GM11168 (cell line): ENCODE results near the gene IFI44.

Experiments used
- in situ Hi-C: fragments of 300-500 bp; cut with MboI; formaldehyde crosslinking; loops from one replicate; pipeline ENCODE4 v1.12.0; 2022; ENCODE audit warnings: low sequenced_read_pairs; ENCODE audit not compliant: unreplicated experiment

Gene IFI44

GRCh38 chr1:78649628-78650027 is at the start of gene IFI44:
TSS of gene IFI44 (plus strand) at chr1:78649831. CDS start at chr1:78650196, 365 bp downstream.
- in situ Hi-C loops: no loop called here

GRCh38 chr1:78601068-78601467 is 48.6 kb upstream of the IFI44 start:
- in situ Hi-C loops: loop anchor here (10.0 kb wide), 1 partner anchor 466 kb away; no protein-coding TSS in a partner anchor

DNA sequence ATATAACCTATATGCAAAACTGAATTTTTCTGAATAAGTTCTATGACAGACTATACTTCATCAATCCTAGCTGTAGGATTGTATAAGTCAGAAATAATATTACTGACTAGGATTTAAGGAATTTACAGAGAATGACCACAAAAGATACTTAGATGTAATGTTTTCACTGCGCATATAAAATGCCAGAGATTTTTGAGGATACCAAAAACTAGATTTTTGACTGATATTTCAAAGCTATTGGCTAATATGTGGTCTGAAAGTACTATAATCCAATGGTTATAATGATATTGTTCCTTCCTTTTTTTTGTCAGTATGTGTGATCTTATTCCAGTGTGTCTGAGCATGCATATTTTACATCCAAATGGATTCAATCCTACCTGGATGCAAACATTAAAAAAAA is 46.4 kb upstream of the IFI44 start:
- in situ Hi-C loops: loop anchor here (10.0 kb wide), 1 partner anchor 468 kb away; no protein-coding TSS in a partner anchor

DNA sequence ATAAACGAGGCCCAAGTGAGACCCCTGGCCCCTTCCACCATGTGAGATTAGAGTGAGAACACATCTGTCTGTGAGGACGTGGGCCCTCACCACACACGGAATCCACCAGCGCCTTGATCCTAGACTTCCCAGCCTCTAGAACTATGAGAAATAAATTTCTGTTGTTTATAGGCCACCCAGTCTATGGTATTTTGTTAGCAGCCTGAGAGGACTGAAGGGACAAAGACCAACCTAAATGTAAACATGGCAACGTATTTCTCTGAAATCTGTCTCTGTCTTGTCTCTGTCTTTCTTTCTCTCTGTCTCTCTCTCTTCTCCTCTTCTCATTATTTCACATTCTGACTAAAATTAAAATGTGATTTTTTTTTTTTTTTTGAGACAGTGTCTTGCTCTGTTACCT is 45.0 kb upstream of the IFI44 start:
- in situ Hi-C loops: loop anchor here (10.0 kb wide), 1 partner anchor 470 kb away; no protein-coding TSS in a partner anchor

GRCh38 chr1:78606274-78606673 is 43.4 kb upstream of the IFI44 start:
- in situ Hi-C loops: loop anchor here (10.0 kb wide), 1 partner anchor 471 kb away; no protein-coding TSS in a partner anchor

DNA sequence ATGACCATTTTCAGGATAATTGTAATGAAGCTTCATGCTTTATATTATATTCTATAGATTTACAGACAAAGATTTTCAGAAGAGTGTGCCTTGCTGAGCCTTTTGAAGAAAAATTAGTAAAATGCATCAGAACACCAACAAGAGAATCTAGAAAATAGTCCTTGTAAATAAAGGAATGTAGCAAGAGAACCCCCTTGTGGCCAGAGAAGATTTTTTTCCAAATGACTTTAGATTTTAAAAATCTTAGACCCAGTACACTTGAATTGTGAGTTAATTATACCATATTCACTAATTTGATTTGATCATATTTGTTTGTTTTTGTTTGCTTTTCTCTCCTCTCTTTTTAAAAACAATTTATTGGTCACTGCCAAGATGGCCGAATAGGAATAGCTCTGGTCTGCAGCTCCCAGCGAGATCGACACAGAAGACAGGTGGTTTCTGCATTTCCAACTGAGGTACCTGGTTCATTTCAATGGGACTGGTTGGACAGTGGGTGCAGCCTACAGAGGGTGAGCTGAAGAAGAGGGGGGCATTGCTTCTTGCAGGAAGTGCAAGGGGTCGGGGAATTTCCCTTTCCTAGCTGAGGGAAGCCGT is 42.2 kb upstream of the IFI44 start:
- in situ Hi-C loops: loop anchor here (10.0 kb wide), 1 partner anchor 473 kb away; no protein-coding TSS in a partner anchor

DNA sequence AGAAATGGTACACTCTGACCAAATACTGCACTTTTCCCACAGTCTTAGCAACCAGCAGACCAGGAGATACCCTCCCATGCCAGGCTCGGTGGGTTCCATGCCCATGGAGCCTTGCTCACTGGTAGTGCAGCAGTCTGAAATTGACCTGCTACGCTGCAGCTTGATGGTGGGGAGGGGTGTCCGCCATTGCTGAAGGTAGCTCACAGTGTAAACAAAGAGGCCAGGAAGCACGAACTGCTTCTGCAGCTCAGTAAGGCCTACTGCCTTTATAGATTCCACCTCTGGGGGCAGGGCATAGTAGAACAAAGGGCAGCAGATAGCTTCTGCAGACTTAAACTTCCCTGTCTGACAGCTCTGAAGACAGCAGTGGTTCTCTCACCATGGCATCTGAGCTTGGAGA is 41.7 kb upstream of the IFI44 start:
- in situ Hi-C loops: loop anchor here (10.0 kb wide), 1 partner anchor 473 kb away; no protein-coding TSS in a partner anchor

DNA sequence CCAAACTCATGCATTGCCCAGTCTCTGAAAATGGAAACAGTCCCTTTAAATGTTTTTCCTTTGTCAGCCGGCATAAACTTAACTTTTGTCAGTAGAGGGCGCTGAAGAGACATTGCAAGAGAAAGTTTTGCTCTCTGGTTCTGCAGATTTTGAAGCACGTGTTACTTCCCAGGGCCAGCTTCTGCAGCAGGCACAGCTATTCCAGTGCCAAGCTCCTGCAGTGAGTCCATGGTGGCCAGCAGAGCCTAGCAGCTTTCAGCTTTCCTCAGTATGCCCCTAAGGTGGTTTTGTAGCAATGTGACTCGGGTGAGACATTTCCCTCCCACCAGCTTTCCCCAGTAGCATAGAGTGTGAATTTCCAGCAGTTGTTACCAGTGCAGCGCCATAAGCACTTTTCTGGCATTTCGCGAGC is 32.0 kb upstream of the IFI44 start:
- in situ Hi-C loops: no loop called here

GRCh38 chr1:78619032-78619431 is 30.6 kb upstream of the IFI44 start:
- in situ Hi-C loops: no loop called here

DNA sequence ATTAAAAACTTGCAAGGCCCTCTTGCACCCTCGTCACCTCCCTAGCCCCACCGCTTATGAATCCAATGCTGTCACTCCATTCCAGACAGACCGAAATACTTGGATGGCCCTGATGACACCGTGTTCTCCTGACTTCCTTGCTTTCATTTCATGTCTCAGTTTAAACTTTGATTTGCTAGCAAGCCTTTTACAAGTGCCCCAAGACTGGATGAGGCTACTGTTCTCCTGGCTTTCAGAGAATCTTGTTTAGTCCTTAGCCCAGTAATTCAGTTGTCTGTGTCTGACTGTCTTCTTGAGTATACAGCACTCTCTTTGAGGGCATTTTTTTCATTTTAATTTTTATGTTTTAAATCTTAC is 30.2 kb upstream of the IFI44 start:
- in situ Hi-C loops: no loop called here

DNA sequence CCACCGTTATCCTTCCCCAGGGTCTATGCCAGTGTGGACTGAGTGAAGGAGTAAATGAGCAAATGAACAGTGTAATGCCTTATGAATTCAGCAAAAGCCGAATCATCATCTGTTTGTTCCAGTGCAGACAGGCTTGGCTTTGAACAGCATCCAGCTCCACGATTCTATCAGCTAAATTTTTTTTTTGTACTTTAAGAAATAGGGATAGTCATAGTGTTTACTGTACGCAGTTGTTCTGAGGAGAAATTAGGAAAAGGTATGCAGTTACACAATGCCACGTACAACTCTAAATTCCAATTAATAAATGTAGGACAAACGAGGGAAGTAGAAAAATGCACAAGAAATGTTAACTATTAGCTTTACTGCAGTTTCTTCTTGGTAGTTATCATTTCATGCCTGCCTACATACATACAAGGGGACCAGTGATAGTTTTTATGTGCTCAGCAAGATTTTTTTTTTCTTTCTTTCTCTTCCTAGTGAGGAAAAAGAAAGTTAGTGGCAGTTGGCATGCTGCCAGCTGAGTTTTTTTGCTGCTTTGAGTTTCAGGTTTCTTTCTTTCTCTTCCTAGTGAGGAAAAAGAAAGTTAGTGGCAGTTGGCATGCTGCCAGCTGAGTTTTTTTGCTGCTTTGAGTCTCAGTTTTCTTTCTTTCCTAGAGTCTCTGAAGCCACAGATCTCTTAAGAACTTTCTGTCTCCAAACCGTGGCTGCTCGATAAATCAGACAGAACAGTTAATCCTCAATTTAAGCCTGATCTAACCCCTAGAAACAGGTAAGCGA is 29.6 kb upstream of the IFI44 start, which contains the start of gene IFI44L:
TSS of gene IFI44L (plus strand) at position 646 of the 777 bp plus-strand sequence. CDS start 7,468 bp downstream, outside the sequence.
- in situ Hi-C loops: loop anchor here (5.0 kb wide), 1 partner anchor 37 kb away; no protein-coding TSS in a partner anchor

- in situ Hi-C loops: loop anchor here (5.0 kb wide), 1 partner anchor 37 kb away; no protein-coding TSS in a partner anchor
Observed at GRCh38 chr1:78620666-78621065, 29.0 kb upstream of the IFI44 start.

- in situ Hi-C loops: loop anchor here (5.0 kb wide), 1 partner anchor 35 kb away; no protein-coding TSS in a partner anchor
Observed at GRCh38 chr1:78622548-78622947, 27.1 kb upstream of the IFI44 start.

GRCh38 chr1:78624035-78624434 is 25.6 kb upstream of the IFI44 start:
- in situ Hi-C loops: loop anchor here (5.0 kb wide), 1 partner anchor 33 kb away; no protein-coding TSS in a partner anchor

DNA sequence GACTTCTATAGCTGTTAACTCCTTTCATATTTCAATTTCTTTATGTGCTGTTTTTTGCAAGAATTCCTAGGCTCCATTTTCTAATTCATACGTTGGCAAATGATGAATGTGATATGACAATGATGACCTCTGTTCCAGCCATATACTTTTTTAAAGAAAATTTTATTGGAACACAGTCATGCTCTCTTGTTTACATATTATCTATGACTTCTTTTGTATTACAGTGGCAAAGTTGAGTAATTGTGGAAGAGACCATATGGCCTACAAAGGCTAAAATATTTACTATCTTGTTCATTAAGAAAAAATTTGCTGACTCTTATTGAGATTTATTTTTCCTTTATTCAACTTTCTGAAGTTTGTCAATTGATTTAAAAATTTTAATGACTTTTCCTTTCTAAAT is 22.3 kb upstream of the IFI44 start:
- in situ Hi-C loops: no loop called here

GRCh38 chr1:78630600-78630999 is 19.0 kb upstream of the IFI44 start:
- in situ Hi-C loops: no loop called here

DNA sequence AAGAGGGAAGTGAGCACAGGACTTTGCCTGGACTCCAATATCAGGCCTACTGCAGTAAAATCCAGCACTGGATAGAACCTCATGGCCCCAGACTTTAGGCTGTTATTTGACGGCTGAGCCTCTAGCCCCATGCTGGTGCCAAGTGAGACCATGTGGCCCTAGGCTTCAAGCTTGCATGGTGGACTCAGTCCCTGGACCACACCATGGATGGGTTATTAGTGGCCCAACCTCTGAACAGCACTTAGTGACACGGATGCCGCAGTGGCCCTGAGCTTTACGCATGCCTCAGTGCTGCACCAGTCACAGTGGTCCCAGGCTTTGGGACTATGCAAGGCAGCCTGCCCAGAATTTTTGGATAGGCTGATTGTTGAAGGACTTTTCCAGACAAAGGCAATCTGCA is 16.4 kb upstream of the IFI44 start:
- in situ Hi-C loops: no loop called here

GRCh38 chr1:78640462-78640861 is 9.2 kb upstream of the IFI44 start:
- in situ Hi-C loops: no loop called here

DNA sequence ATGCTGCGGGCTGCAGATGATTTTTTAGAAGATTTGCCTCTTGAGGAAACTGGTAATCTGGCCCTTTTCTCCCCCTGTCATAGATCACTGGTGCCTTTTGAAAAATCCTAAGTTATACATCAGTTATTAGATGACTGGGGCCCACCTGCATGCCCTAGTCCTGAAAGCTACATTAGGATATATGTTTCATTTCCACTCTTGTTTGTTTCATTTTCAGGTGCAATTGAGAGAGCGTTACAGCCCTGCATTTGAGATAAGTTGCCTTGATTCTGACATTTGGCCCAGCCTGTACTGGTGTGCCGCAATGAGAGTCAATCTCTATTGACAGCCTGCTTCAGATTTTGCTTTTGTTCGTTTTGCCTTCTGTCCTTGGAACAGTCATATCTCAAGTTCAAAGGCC is 8.1 kb upstream of the IFI44 start:
- in situ Hi-C loops: no loop called here

DNA sequence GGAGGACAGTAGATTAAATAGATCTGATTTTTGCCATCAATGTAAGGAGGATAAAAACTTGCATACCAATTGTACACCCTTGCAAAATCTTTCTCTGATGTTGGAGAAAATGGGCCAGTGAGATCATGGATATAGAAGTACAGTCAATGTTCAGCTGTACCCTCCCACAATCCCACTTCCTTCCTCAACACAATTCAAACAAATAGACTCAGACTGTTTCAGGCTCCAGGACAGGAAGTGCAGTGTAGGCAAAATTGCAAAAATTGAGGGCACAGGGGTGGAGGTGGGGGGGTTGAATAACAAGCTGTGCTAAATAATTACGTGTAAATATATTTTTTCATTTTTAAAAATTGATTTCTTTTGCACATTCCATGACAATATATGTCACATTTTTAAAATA is 3.9 kb upstream of the IFI44 start:
- in situ Hi-C loops: no loop called here

- in situ Hi-C loops: no loop called here
Observed at GRCh38 chr1:78647238-78647637, 2.4 kb upstream of the IFI44 start.
